Sigmoid colon (tissue), 4 donors: ENCODE measurements around the gene GREB1.

Experiments
- CTCF ChIP-seq, 4 experiments: fragments of 450-650 bp in 3 of 4; fragments of 200-600 bp in 1 of 4; IDR thresholded peaks; one replicate each; pipeline ENCODE4 v1.5.1; 2016 to 2019; ENCODE audit warnings: antibody characterized with exemption in 4 of 4, mild to moderate bottlenecking in 3 of 4, moderate library complexity in 2 of 4
- POLR2A ChIP-seq, 2 donors: fragments of 450-650 bp; IDR thresholded peaks; one replicate each; pipeline ENCODE4 v1.6.1; 2016; ENCODE audit warnings: antibody characterized with exemption in 2 of 2, mild to moderate bottlenecking in 2 of 2, moderate library complexity in 2 of 2
- POLR2AphosphoS5 ChIP-seq, 4 donors: sonication (generic); formaldehyde crosslinking; IDR thresholded peaks; one replicate each; pipeline ENCODE4 v1.6.1; 2017; ENCODE audit warnings: antibody characterized with exemption in 4 of 4

GRCh38 chr2:11657195-11657594, 123.3 kb downstream of the GREB1 start:
- no peak for TF ChIP-seq CTCF (IDR thresholded peaks at IDR 0.05)
- TF ChIP-seq POLR2AphosphoS5 (IDR thresholded peaks at IDR 0.05) = no peak
- no peak for TF ChIP-seq POLR2A (IDR thresholded peaks at IDR 0.05)
